GM18858 (cell line): Measurements from ENCODE around the gene P2RY12.

ENCODE experiments used
- ATAC-seq: cut with Tn5 transposase; IDR thresholded peaks from one replicate; pipeline ENCODE4 v1.9.1; 2021; ENCODE audit not compliant: unreplicated experiment

The P2RY12 gene

DNA sequence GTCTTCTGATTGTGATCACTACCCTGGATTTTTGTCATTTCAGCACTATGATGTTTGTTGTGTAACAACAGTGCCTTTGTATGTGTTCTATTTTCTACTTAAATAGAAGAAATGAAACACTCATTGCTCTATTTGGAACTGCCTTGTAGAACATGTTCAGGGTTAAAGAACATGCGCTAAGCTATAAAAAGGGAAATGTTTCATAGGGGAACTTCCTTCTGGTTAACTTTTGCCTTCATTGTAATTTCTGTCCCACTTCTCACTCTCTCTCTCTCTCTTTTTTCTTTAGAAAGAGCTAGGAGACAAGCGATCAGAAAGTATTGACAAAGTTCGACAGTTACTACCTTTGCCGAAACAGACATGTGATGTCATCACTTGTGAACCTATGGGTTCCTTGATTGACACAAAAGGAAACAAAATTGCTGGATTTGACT, at the start of gene P2RY12:
TSS of gene P2RY12 (minus strand) at position 13 of the 434 bp plus-strand sequence. CDS start 45,908 bp downstream, outside the sequence.
- peak; percentile 42 for ATAC-seq

DNA sequence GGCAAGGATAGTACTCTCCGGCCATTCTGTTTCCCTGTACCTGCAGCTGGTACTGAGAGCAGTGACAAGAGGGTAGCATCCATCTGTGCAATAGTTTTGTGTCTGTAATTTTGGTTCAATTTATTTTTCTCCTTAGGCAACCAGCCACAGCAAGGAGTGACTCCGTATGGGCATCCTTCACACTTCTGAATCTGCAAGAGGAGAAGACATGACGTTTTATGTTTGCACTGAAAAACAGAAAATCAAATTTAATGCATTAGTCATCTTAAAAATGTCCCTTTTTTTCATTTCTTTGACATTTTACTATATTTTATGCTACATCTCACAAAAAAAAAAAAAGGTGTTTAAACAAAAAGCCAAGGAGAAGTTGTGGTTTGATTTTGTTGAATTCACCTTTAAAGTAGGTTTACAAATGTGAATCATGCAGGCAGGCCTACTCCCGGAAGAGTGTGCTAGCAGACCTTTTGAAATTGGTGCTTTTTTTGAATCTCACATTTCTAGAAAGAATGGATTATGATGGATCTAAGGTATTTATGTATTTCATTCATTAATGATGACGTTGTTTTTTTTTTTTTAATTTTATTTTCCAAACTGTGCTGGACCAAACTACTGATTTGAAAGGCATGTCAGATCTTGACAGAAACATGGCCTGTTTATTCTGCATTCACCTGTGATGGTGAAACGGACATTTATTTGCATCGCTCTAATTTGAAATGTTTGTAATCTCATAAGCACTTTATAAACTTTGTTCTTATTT, 48.2 kb upstream of the P2RY12 start:
- no peak for ATAC-seq

DNA sequence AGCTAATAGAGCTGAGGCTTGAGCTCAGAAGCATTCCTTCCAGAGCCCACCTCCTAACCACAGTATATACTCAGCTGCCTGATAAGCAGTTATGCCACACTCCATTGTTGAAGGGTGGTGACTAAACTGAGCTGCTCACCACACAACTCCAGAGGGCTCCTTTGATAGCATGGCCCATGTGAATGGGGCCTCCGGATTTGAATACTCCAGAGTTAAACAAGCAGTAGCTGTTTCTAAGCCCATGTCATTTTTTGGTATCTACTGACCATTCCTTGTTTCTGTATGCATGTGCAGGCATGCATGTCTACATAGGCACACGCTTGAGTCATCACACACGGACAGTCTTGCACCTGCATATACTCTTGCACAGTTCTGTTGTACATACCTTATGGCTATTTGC, 47.4 kb upstream of the P2RY12 start:
- ATAC-seq: no peak

DNA sequence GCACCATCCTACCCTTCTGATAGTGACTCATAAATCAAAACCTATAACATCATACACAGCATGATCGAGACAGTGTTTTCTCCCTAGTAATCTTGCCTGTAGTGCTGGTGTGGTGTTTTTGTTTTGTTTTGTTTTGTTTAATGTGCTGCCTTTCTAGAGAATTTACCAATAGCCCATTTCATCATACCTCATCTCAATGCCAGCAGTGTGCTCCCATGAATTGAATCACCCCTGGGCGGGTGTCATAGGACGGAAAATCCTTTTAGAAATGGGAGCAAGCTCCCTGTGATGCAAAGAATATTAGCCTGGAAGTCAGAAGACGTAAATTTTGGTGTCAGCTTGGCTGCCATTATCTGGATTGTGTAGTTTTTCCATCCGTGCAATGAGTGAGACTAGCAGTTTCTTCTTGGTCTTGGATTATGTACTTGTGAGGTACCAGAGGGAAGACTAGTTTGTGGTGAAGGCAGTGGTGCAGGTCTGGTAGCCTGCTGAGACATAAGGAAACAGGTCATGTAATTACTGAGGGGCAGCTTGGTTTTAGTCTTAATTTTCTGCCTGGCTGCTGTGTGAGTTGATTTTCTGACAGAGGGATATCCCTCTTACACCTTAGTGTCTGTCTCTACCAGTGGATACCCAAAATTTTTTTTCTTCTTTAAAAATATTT, 46.4 kb upstream of the P2RY12 start:
- ATAC-seq: no peak

DNA sequence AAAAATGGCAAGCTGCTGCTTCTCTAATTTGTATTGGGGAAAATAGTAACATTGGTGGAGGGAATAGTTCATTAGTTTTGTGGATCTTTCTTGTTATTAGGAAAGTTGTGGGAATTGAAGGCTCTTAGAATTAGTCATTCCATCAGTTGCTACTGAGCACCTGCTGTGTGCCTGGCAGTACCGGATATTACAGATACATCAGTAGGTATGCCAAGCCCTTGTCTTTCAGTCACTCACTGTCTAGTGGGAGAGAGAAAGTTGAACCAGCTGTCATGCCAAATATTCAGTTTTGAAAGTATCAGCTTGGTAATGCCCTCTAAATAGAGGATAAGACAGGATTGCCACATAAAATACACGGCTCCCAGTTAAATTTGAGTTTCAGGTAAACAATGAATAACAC, 43.8 kb upstream of the P2RY12 start:
- ATAC-seq: no peak

DNA sequence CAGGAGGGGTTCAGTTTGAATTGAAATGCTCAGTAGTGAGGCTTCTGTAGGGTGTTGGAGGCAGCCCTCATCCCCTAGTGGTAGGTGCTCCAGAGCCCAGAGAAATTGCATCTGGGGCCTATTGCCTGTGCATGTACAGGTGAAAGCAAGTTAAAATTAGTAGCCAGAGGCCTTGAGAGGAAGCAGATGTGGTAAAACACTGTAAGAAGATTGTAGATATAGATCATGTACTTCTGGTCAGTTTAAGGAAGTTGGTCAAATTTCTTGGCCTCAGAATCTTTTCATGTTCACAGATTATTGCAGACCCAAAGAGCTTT, 41.7 kb upstream of the P2RY12 start:
- peak; percentile 79 for ATAC-seq

DNA sequence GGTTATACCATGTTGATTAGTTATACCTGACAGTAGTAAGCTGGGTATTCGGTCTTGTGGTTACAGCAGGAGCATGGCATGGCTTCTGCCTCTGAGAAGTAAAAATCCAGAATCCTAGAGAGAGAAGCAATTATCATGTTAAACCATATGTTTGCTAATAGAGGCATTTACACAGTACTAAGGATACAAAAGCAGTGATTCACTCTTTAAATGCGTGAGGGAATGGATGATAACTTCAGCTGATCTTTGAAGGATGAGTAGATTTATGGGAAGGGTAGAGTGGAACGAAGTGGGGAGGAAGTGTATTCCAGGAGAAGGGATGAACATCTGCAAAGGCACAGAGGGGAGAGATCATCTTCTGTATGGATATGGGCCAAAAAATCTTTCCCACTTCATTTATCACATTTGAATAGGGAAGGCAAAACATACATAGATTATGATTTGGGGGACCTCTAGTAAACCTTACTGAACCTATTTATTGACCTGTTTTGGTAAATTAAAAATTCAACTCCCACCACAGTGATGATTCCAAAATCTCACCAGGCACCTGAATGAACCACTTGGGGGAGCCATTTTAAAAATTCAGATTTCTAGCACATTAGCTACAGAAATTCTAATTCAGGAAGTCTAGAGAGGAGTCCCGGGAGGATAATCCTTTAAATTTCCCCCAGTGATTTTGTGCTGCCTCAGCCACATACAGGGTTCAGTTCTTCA, 41.2 kb upstream of the P2RY12 start:
- peak; percentile 19 for ATAC-seq

DNA sequence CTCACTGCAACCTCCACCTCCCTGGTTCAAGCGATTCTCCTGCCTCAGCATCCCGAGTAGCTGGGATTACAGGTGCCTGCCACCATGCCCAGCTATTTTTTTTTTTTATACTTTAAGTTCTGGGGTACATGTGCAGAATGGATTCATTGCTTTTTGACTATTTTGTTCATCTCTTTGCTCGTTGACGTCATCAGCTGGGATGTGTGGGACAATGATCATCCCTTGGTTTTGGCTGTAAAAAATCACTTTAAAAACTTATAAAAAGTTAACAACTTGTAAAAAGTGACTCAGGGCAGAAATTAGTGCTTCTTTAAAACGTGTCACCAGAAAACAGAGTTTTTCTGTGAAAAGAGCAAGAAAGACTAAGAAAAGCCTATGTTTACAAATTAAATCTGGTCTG, 38.5 kb upstream of the P2RY12 start:
- no peak for ATAC-seq

DNA sequence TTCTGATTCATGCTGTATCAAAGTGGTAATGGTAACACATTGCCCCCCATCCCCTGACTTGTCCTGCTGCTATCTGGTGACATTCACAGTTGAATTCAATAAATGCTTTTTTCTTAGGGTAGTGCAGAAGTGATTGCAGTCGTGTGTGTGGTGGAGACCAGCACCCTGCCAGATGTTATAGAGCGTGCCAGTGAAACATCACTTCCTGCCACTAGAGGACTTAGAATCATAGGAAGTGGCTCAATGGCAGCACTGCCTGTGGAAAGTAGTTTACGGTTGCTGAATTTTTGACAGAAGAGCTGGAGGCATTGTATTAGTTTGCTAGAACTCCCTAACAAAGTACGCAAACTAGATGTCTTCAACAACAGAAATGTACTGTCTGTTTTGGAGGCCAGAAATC, 37.4 kb upstream of the P2RY12 start:
- no peak for ATAC-seq

DNA sequence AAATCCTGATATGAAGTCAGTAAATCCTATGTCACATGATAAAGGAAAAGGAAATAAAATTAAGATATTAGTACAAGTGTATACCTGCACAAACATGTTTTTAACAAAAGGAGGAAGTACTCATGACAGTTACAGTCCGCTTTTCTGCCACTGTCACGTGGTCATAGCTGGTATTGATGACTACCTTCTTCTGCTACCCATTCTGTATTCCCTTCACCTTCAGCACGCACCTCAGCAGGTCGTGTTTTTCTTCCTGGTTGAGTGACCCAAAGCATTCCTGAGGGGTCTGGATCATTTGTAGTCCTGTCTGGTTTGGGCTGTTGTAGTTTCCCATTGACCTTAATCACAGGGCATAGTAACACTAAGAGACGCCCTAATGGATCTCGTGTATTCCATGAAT, 35.3 kb upstream of the P2RY12 start:
- no peak for ATAC-seq

DNA sequence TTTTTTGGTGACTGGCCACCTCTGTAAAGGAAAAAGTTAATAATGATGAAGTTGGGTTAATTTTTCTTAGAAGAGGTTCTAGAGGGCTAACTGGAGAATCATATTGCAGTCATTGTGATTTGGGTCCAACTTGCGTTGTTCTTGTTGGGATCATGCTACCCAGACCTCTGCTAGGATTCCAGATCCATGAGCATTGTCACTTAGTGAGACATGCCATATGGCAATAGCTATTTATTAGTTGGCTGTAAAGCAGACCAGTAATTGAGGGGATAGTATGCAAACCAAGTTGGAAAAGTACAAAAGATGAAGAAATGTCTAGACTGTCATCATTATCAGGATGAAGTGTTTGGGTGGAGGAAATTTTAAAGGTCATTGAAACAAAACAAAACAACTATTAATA, 30.7 kb upstream of the P2RY12 start:
- ATAC-seq: no peak

DNA sequence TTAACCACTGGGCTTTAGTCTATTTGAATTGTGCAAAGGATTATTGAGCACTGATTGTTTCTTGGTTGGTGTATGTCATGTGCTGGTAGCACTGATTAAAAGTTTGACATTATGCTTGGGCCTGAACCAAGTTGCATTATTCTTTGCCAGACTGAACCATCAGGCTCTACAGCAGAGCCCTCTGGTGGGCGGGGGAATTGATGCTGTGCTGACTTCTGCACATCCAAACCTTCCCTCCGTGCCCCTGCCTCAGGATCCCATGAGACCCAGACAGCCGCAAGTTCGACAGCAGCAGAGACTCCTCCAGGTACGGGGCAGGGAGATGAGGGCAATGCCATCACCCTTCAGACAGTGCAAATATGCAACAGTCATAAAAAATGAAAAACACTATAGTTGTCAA, 28.4 kb upstream of the P2RY12 start:
- no peak for ATAC-seq

DNA sequence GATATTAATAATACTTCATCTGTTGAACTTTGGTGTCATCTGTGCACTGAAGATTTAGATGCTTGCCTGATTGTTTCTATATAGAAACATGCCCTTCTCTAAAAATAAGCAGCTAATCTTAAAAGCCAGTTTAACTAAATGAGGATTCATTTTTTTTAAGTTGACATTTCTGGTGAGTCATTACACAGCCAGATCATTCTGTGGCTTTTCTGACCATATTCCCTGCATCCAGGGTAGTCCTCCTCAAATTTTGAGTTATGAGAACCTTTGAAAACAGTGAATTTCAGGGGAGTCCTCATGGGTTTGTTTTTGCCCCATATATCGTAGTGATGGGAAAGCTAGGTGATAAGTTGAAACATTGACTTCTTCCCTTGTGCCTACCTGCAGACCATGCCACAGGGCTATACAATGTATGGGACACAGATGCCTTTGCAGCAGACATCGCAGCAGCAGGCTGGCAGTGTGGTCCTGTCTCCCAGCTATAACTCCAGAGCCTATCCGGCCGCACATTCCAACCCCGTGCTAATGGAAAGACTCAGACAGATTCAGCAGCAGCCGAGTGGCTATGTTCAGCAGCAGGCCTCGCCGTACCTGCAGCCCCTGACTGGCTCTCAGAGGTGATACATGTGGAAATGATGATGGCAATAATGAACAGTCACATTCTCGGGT, 26.5 kb upstream of the P2RY12 start:
- no peak for ATAC-seq

DNA sequence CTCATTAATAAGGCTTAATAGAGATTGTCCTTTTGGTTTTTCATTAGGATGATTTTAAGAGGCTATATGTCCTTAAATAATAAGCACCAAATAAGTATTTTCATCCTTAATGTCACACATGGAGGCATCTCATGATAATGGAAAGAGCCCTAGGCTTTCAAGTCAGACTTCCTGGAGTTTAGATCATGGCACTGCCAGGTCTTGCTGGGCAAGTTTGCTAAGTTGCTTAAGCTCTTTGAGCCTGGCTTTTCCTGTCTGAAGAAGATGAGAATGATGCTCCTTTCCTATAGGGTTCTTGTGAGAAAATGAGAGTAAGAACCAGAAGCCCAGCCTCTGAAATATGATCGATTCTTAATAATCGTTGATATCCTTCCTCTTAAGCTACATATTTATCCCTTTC, 23.4 kb upstream of the P2RY12 start:
- no peak for ATAC-seq

DNA sequence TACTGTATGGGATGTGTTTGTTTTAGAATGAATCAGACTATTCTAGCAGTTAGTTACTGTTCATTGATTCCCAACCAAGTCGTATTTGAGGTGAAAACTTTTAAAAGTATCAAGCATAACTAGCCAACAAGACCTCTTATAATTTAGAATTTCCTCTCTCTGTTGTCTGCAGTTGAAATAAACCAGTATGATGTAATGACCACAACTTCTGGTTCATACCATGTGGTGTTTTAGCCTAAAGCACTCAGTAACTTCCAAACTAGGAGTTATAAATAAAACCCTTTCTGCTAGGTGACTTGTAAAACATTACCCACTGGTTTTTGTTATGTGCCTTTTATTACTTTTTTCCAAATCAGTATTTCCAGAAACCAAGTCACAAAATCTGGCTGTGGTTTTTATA, 19.8 kb upstream of the P2RY12 start:
- ATAC-seq: no peak

DNA sequence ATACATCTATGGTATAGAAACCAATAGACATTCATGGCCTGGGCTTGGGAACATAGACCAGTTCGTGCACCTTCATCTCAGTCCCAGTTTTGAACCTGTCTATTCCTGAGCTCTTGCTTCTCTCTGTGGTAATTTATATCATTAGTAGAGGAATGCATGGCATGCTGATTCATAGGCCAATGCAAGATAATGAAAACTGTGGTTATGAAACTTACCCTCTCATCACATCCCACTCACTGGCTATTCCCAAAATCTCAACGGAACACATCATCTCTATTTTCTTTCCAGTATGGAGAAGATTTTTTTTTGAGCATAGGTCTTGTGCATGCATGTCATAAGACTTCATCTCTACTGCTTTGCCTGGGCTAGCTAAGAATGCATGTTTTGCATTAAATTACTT, 18.7 kb upstream of the P2RY12 start:
- ATAC-seq: no peak

DNA sequence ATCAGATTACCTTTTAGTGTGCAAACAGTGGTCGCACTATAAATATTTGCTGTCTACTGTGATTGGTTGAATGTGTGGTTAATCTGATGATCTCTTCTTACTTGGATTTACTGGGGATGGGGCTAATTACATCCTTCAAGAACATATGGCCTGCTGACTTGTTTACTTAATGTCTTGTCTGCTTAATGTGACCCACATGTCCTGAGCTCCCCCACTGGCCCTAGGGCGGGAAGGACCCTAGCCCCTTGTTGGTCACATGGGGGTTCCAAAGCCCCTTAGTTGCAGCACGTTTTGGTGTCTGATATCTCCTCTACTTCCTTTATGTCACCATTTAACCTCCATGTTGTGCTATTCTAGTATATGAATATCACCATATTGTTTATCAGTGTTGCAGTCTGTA, 17.8 kb upstream of the P2RY12 start:
- no peak for ATAC-seq

DNA sequence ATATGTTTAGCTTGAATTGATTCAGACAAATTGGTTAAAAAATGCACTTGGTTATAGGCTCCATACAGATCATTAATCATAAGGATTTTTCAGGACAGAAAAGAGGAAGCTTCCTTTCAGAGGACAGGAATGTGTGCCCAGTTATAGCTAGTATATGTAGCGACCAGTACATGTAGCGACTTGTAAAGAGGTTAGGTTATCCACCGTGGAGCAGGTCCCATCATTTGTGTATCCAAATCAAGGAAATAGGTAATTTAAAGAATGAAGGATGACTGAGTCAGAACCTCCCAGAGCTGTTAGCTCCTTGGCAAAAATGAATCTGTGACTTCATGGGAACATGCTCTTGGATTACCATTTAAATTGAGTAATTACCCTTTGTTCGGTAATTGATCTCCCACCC, 15.8 kb upstream of the P2RY12 start:
- ATAC-seq: no peak

DNA sequence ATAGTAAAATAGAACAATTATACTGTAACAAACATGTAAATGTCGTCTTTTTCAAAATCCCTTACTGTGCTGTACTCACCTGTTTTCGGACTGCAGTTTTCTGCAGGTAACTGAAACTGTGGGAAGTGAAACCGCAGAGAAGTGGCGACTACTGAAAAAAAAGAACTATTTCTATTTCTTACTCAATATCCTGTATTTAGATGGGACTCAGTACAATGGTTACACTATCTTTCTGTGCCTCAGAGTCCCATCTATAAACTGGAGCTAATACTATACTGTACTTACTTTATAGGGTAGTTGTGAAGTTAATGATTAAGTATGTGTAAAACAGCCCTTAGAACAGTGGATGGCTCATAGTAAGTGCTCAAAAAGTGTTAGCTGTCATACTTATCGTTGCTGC, 14.3 kb upstream of the P2RY12 start:
- ATAC-seq: no peak

DNA sequence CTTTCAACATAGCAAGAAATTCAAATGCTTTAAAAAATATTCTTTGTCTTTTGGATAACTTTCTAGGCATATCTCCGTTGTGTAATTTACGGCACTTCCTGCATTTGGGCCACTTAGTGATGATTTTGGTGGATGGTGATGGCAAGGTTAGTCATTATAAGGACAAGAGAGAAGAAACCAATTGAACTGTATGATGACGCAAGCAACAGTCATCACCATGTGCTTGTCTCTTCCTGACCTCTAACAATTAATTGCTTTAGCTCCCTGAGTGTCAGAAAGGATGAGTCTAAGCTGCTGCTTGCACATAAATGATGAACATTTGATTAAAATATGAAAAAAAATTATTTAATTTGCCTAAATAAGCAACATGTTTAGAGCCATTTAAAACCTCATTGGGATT, 11.3 kb upstream of the P2RY12 start:
- ATAC-seq: no peak

DNA sequence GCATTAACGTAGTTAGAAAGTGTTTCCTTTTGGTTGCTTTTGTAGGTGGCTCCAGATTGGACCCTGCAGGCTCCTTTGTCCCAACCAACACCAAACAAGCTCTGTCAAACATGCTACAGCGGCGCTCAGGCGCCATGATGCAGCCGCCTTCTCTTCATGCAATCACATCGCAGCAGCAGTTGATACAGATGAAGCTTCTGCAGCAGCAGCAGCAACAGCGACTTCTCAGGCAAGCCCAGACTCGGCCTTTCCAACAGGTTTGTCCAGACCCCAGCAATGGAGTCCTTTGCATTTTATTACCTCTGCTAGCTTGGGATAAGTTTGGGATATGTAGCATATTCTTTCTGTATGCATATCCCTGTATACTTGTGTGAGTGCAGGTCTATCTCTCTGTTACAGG, 10.1 kb upstream of the P2RY12 start:
- ATAC-seq: no peak

DNA sequence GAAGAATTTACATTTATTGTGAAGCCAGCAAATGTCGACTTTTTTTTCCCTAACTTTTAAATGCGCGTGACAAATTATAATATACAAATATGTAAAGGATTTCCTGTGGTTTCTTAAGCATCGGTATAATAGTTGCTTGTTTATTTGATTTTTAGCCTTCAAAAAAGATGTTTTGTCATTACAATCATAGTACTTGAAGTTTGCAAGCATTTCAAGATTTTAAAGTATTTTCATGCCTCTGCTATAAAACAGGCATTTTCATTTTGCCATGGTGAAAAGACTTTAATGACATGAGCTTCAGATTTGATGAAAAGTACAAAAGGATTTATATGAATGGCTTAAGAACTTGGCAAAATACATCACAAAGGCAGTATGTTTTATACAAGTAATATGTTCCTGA, 9.4 kb upstream of the P2RY12 start:
- ATAC-seq: no peak
